HUDEP-2 (cell line): Measurements from ENCODE around the gene GPC3.

Experiments
- DNase-seq, 76 experiments: peaks; one replicate each; lab custom pipeline; 2025; ENCODE audit not compliant: unreplicated experiment in 76 of 76; lab: John Stamatoyannopoulos, UW

The GPC3 gene

DNA sequence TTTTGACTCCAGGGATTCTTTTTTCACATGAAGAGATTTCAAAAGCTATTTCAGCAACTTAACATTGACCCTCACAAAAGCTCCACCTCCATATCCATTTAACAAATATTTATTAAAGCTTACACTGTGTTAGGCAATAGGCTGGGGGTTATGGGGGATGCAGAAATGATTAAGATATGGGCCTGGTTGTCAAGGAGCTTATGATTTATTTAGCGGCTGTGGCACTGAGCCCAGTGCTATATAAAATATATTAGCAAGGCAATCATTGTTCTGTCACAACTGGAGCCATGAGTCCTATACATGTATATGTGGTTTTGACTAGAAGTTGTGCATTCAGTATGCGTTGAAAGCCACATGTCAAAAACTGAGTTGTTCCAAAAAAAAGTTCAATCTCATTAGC, 131.1 kb downstream of the GPC3 start:
- DNase-seq, result no peak

DNA sequence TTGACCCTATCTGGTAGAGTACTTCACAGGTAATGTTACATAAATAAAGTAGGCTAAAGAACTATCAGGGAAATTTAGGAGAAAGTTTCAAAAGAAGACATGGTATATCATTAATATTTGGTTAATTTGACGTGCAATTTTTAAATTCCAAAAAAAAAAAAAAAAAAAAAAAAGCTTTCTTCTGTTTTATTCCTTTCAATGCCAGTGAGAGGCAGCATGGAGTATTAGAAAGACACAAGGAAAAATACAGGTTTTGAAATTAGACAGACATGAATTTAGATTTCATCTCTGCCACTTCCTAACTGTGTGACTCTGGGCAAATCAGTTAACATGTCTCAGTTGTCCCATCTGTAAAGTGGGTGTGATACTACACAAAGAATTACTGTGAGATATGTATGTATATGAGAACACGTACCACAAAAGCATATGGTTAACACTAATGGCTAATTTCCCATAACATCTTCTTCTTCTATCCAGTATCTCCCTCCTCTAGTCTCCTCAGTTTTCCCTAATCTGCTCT, 132.5 kb downstream of the GPC3 start:
- no peak for DNase-seq

DNA sequence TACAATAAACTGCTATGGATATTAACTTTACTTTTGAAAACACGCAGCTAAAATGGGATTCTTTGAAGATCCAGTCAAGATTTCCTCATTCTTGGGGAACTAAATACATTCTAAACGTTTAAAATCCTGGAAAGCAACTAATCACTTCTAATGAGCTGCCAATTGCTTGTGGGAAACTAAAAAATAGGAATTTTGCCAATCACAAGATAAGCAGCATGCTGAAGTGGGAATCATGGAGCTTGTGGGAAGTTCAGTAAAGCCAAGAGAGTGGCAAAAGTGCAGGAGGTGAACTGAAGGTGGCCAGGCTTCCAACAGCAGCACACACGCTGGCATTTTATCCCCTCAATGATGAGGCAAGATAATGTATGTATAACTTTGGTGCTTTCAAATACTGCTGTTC, 133.0 kb downstream of the GPC3 start:
- DNase-seq, result no peak

DNA sequence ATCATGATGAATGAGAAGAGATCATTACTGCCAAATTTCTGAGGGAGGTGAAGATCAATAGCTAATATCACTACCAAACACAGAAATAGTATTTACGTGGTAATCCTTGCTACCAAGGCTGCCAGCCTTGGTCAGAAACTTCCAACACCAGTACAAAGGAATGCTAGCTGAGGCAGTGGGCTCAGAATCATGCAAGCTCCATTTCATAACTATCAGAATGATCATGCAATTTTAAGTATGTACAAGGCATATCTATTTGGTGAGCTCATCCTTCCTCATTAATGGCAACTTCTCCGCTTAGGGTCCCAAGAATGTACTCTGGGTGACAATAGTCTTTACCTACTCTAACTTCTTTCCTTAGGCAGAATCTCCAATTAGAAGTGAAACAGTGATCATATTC, 135.0 kb downstream of the GPC3 start:
- no peak for DNase-seq

DNA sequence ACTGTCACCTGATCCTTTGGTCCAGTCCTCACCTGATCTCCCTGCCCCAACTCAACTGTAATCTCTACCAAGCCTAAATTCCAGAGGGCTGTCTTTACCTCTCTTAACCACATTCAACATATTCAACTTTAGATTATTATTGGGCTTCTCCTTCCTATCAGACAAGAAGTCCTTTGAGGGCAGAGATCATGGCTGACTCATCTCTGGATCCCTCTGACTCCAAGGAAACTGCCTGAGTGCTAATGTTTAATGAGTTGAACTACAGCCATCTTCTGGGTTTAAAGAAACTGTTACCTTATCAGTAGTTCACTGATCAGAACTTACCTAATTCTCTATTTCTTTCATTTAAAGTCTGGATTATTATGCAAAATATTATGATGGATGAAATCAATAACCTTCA, 135.7 kb downstream of the GPC3 start:
- no peak for DNase-seq

DNA sequence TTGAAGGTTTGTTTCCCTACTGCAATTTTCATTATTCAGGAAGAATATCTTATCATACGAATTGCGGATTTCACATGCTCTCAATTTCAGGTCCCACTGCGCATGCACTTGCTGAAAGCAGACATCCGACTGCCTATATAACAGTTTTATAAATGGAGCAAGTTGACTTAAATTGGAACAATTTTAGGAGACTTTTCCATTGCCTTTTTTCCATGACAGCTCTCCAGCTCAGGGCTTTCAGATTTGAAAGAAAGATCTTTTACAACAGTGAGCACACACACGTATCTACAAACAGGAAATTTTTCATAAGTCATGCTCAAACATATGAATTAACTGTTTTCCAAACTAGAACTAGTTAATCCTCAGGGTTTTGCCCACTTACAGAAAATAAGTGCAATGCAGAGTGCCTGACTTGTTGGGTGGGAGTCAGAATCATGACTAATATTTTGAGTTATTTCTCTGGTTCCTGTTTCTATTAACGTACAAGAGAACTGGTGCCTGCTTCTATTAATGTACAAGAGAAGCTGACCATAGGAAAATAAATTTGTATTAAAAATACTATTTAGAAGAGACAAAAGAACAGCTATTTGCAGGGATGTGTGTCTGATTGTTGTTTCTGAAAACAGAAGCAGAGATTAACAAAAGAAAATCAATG, 137.9 kb downstream of the GPC3 start:
- no peak for DNase-seq

DNA sequence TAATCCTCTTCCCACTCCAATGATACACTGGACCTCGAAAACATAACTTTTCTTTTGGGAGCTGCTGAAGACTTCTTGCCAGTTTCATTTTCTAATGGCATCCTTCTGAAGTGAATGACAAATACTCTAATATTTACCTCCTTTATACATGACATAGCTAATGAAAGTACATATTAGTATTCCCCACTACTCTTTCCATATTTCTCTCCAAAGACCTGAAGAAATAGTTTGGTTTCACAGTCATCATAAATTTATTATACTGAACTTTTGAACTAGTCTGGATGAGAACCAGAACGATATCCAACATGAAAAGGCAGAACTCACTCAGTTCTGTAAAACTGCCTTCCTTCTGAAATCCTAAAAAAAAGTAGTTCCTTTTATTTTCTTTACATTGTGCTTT, 139.1 kb downstream of the GPC3 start:
- no peak for DNase-seq

DNA sequence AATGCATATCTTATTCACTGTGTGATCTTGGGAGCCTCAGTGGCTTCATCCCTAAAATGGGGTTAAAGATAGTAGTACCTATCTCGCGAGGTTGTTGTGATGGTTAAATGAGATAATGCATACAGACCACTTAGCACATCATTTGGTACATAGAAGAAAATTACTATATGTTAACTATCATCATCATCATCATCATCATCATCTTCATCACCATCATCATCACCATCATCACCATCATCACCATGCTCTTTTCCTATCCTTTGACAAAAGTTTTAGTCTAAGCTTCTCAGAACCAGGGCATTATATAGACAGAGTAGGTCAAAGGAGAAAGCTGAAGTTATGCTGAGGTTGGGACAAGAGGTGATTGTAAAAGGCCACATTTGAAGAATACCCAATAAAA, 145.0 kb downstream of the GPC3 start:
- DNase-seq, result no peak

DNA sequence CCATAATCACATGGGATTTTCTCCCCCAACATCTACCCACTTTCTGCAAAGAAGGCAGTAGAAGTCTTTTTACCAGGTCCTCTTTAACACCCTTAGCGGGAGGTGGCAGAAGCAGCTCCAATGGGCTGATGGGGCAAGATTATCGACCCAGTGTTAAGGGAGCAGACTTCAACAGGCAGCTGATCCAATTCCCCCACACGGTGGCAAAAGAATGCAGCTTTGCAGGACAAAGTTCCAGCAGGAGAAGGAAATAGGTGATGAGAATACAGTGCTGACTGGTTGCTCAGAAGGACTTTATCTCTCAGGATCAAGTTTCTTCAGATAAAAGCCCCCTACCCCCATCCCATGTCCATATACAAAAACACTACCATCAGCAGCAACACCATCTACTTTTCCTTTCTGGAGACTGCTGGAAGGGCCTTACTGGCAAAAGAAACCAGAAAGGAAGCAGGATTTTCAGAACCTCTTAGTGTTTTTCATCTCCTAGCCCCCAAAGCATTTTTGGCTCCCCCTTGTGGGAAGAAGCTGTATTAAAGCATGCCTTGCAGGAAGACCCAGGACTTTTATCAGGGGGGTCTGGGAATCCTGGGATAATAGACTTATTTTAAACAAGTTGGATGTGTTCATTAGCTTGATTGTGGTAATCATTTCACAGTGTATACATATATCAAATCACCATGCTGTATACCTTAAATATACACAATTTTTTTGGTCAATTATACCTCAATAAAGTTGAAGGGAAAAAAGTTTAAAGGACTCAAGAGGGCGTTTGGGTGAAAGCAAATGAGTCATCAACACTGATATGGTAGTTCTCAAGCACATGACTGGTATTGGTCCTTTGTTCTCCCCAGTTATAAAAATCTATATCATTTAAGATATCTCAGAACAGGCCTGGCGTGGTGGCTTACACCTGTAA, 146.4 kb downstream of the GPC3 start:
- peak in 13 of 76 experiments; percentile 0 to 15 (median 1) for DNase-seq

DNA sequence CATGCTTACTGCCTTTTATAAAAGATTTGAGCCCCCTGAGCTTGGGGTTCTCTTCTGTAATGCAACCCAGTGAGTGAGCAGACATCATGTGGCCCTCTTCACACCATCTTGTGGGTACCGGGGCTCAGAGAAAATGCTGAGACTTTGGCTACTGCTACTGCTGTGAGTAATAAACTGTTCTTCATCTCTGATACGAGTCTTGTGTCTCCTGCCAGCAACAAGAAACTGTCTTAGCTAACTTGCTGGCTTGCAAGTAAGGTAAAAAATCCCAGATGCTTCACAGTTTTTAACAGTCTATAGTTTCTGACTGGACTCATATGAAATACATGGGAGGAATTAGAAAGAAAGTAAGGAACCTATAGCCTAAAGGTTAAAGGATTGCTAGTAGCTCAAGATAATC, 148.3 kb downstream of the GPC3 start:
- DNase-seq, result no peak

DNA sequence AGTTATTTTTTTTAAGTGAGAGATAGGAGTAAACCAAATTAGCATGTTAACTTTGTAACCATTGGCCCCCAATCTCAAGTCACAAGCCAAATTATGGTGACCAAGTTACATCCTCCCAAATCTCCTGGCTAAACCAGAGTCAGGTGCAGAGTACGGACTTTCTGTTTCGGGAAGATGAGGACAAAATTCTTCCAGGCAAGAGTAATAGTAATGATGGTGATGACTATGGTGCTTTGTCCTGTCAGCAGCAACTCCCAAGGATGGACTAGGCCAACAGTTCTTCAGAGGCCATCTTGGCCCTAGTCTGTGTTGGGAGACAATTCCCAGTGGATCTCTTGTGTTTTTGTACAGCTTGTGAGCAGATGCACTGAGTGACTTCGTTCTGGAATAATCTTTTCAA, 148.8 kb downstream of the GPC3 start:
- DNase-seq, result no peak

DNA sequence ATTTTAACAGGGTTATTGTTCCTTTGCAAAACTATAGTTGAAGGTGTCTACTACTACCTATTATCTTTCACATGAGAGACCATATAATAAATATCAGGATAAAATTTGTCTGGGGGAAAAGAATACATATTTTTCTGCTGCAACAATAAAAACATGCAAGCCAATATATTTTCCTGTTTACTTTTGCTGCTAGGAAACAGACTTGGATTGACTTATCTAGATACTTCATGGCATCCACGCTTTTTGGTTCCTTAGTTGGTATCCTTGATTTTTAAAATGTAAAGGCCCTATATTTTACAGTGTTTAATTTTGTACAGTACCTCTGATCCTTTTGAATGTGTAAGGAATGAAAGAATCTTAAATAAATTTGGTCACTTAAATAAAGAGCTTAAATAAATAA, 150.6 kb downstream of the GPC3 start:
- no peak for DNase-seq

DNA sequence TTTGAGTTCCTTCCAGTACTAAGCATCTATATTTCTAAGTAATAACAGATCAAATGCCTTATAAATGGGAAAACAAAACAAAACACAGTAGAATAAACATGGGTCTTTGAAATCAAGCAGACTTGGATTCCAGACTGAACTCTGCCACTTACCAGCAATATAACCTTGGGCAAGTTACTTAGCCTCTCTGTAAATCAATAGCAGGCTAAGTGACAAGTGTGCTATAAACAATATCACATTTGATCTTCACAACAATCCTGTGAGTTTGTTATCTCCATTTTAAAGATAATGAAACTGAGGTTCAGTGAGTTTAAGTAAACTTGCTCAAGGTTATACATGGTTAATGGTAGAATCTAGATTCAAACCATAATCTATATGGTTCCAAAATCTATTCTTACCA, 165.8 kb downstream of the GPC3 start:
- no peak for DNase-seq

DNA sequence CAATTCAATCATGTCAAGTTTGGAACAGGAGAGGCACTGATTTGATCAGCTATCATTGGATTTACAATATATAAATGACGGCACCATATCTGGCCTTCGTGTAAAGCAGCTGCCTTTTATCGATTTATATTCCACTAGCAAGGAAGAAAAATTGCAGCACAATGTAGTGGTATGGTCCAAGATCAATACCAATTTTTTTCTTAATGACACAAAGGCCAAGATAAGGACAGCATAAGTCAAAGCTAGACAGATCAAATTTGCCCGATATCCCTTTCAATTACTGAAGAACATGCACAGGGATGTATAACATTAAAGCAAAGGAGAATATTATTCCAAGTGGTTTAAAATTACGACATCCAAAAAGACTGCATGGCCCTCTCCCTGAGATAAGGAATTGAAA, 167.4 kb downstream of the GPC3 start:
- no peak for DNase-seq

DNA sequence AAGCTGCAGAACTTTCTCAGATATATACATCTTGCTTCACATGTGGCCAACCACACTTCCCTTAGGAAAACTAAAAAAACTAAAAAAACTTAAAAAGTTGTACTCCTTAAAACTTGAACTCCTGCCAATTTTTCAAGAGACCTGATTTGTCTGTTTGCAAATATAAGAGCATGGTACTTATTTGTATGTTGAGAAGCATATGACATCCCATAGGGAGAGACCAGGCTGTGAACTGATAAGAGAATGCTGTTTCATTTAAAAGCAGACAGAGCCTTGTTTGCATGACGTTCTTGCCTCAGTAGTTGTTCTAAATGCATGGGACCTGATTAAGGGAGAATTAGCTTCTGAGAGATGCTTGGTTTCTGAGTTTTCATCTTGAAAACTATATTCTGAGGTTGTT, 169.9 kb downstream of the GPC3 start:
- DNase-seq, result no peak

DNA sequence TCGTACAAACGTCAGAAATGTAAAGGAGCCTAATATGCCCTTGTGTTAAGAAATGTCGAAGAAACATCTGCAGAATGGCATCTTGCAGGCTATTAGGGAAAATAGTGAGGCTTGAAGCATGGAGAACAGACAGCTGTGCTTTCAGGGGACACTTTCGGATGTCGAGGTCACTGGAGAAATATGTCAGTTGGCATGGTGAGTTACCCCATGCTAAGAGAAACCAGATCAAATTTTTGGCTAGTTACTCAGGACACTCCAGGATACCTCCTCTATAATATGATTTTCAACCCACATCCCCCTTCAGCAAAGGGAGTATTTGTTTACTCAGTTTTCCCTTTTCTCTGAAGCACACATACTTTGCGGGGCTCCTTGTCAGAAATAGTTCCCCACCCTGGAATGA, 171.4 kb downstream of the GPC3 start:
- no peak for DNase-seq

DNA sequence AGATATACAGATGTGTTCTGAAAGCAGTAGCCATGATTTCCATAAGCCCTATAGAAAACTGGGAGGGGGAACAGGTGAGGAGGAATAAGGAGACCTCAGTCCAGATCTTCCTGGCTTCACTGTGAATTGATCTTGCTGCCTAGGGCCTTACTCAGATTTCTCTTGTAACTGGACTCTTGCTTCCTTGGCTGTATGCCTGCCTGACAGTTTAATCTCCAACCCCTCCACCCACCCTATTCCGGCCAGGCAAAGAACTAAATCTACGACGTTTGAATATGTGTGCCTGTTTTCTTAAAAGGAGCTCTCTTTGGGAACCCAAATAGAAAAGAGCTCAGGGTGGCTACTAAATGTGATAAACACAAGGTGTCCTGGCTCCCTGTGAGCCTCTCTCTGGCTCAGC, 173.0 kb downstream of the GPC3 start:
- no peak for DNase-seq

DNA sequence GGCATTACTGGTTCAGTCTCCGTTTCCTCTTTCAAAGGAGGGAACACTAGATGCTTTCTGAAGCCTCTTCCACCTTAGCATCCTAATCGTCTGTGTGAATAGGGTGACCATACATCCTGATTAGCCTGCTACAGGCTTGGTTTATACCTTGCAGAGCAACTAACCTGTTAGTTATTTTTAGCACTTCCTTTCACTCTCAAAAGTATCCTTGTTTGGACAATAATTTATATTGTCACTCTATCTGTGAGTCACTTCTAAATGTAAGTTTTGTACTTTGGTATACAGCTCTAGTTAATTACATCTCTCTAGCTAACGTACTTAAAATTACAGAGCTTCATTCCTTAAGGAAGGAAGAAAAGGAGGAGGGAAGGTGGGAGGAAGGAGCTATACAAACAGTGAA, 174.5 kb downstream of the GPC3 start:
- DNase-seq, result no peak

DNA sequence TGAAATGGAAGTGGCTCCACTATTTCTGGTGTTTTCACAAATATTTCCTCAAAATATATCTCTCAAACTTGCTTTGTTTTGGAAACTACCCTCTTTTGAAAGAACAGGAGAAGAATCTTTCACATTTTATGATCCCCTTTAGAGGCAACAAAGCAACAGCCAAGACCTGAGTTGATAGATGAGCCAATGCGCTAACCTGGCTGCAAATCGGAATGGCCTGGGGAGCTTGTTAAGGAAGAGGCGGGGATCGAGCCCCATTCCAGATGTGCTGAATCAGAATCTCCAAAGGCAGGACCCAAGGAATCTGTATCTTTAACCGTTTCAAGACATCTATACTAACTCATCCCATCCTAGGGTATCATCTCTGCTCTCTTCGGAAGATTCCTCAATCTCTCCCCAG, 181.3 kb downstream of the GPC3 start:
- DNase-seq, result no peak

DNA sequence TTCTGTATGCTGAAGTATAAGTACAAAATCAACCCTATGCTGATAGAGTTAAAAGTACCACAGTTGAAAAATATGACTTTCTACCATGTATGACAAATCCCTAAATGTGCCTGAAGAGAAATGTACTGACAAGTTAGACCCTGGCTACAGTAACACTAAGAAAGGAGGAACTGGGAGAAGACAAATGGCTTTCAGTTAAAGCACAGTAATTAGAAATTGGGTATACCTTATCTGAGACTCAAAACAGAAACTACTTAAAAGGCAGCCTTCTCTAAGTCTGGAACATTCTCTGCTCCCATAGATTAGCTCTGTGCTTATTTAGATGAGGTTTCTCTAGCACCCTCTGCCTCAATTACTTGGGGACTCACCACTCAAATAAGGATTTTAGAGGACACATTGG, 189.1 kb downstream of the GPC3 start:
- no peak for DNase-seq

DNA sequence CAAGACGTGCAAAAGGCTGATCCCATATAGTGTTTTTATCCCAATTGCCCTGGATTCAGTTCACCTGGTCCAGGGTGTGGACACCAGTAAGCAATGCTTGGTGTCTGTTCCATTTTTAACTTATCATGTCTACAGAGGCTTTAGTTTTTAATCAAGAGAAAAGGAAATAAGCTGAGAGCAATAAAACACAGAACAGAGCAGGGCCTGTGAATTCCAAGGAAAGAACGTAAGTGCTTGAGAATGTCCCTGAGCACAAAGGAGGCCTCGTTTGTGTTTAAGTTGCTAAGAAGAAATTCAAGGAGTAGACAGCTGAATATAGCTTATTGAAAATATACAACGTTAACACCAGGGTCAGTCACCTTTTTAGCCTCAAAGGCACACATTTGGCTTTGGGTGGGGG, 191.3 kb downstream of the GPC3 start:
- DNase-seq, result no peak

DNA sequence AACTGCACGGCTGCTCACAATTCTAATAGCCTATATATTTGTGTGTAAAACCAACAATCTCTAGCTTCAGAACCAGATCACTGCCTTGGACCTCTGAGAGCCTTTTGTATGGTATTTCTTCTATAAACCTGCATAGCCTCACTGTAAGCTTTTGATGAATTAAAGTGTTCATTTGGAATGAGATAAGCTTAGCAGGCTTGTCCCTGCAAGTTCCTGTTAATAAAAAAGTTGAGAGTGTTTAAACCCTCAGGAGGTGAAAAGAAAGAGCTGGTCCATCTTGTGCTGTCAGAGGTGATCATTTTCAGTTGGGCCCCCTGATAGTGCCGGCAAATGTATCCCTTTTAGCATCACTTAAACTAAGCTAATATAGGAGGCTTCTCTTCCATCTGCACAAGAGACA, 191.8 kb downstream of the GPC3 start:
- no peak for DNase-seq
